ENCODE results near the gene AQP6.

Gene AQP6

GRCh38 chr12:49956663-49957569 lies 15.8 kb upstream of the AQP6 start:
- no peak for DNase-seq (ENCODE audit: low spot score)

GRCh38 chr12:49957570-49957967 lies 15.2 kb upstream of the AQP6 start:
- no peak for DNase-seq (ENCODE audit: low spot score)

- DNase-seq (ENCODE audit: low spot score) = no peak
Measured at GRCh38 chr12:49959685-49960473, 12.9 kb upstream of the AQP6 start.

- no peak for DNase-seq (ENCODE audit: low spot score)
Measured at GRCh38 chr12:49960474-49961110, 12.2 kb upstream of the AQP6 start.

- DNase-seq (ENCODE audit: low spot score) = no peak
Measured at GRCh38 chr12:49961111-49961922, 11.4 kb upstream of the AQP6 start, which contains the start of gene AQP5. AQP5 (plus strand) TSS chr12:49961872; CDS start chr12:49962018, 146 bp downstream.

- no peak for DNase-seq (ENCODE audit: low spot score)
Measured at GRCh38 chr12:49961993-49962764, 10.6 kb upstream of the AQP6 start.

GRCh38 chr12:49962861-49963765 lies 9.6 kb upstream of the AQP6 start:
- no peak for DNase-seq (ENCODE audit: low spot score)

GRCh38 chr12:49963976-49964815 lies 8.6 kb upstream of the AQP6 start:
- DNase-seq (ENCODE audit: low spot score) = no peak

GRCh38 chr12:49964849-49965624 lies 7.7 kb upstream of the AQP6 start:
- DNase-seq (ENCODE audit: low spot score) = no peak

- DNase-seq (ENCODE audit: low spot score) = no peak
Measured at GRCh38 chr12:49965836-49966235, 6.9 kb upstream of the AQP6 start.

GRCh38 chr12:49966511-49967041 lies 6.2 kb upstream of the AQP6 start:
- DNase-seq (ENCODE audit: low spot score) = no peak

- peak; percentile 94 for DNase-seq (ENCODE audit: low spot score)
Measured at GRCh38 chr12:49967042-49967776, 5.5 kb upstream of the AQP6 start.

- DNase-seq (ENCODE audit: low spot score) = no peak
Measured at GRCh38 chr12:49967777-49968250, 4.9 kb upstream of the AQP6 start.

- no peak for DNase-seq (ENCODE audit: low spot score)
Measured at GRCh38 chr12:49968471-49968870, 4.3 kb upstream of the AQP6 start.

GRCh38 chr12:49969027-49969426 lies 3.7 kb upstream of the AQP6 start:
- DNase-seq (ENCODE audit: low spot score) = no peak

- DNase-seq (ENCODE audit: low spot score) = no peak
Measured at GRCh38 chr12:49969651-49970429, 2.9 kb upstream of the AQP6 start.
